SHP77 (cell line): ENCODE data around the gene NPPA.

Source experiments
- DNase-seq, 2 experiments: peaks; one replicate each; lab custom pipeline; 2025; lab: John Stamatoyannopoulos, UW

NPPA gene

GRCh38 chr1:11842154-11843041 lies 5.2 kb downstream of the NPPA start:
- DNase-seq: no peak

GRCh38 chr1:11841245-11842153 lies 6.1 kb downstream of the NPPA start:
- DNase-seq: no peak

GRCh38 chr1:11839727-11840705 lies 7.6 kb downstream of the NPPA start:
- no peak for DNase-seq

GRCh38 chr1:11838349-11839272 lies 9.0 kb downstream of the NPPA start:
- peak; percentile 62 to 71 for DNase-seq

- no peak for DNase-seq
These were observed 9.7 kb downstream of the NPPA start for GRCh38 chr1:11837767-11838348.

- DNase-seq: no peak
These were observed 10.4 kb downstream of the NPPA start for GRCh38 chr1:11836955-11837766.

GRCh38 chr1:11835441-11836225 lies 11.9 kb downstream of the NPPA start:
- DNase-seq: no peak

- DNase-seq: no peak
These were observed 13.7 kb downstream of the NPPA start for GRCh38 chr1:11833900-11834299.

- no peak for DNase-seq
These were observed 14.1 kb downstream of the NPPA start for GRCh38 chr1:11833497-11833896.

- peak in 1 of 2 experiments; percentile 33 for DNase-seq
These were observed 15.4 kb downstream of the NPPA start for GRCh38 chr1:11831945-11832725.

- no peak for DNase-seq
These were observed 19.1 kb downstream of the NPPA start for GRCh38 chr1:11828511-11828910.

- DNase-seq: no peak
These were observed 20.6 kb downstream of the NPPA start for GRCh38 chr1:11826946-11827345.

- no peak for DNase-seq
These were observed 22.5 kb downstream of the NPPA start for GRCh38 chr1:11825131-11825530.

GRCh38 chr1:11823366-11824137 lies 24.0 kb downstream of the NPPA start:
- no peak for DNase-seq

- DNase-seq: no peak
These were observed 25.5 kb downstream of the NPPA start for GRCh38 chr1:11822091-11822490.

GRCh38 chr1:11817192-11817591 lies 30.4 kb downstream of the NPPA start:
- DNase-seq: no peak

- DNase-seq: no peak
These were observed 34.6 kb downstream of the NPPA start for GRCh38 chr1:11813021-11813420.
